T-cell (primary cell): ENCODE data around the gene KDM2B. TPM values are rescaled to one million over a fixed set of nuclear protein-coding genes. Genes with fewer than 3 reads are reported as not detected.

Source experiments
- ATAC-seq, 4 experiments: fragments of 200-7000 bp in 3 of 4; fragments of 150-1000 bp in 1 of 4; cut with Tn5 transposase; replicated peaks in 1 of 4; 1 replicate in 3 of 4; 2 replicates in 1 of 4; pipeline ENCODE4 v1.10.0; 2021; ENCODE audit warnings: moderate library complexity in 3 of 4, mild to moderate bottlenecking in 2 of 4, moderate number of reproducible peaks in 1 of 4
- CTCF ChIA-PET, 2 donors: fragments of 300-600 bp; sonication (Branson Sonifier 250); formaldehyde crosslinking; loops; one replicate each; lab custom pipeline; 2022; ENCODE audit warnings: antibody characterized with exemption in 2 of 2; lab: Charles Lee
- POLR2A ChIA-PET, 2 donors: fragments of 300-600 bp; sonication (Branson Sonifier 250); formaldehyde crosslinking; loops; one replicate each; lab custom pipeline; 2022; ENCODE audit warnings: antibody characterized with exemption in 2 of 2; lab: Charles Lee
- DNase-seq, 35 experiments: peaks; one replicate each; pipeline versions ENCODE4 v3.0.0 to v3.0.0-alpha.2; 2013 to 2023
- H3K27ac ChIP-seq: one replicate; pipeline ENCODE4 v1.5.1; 2013; ENCODE audit warnings: low read length
- H3K27me3 ChIP-seq, 2 experiments: replicated peaks in 1 of 2; 1 replicate in 1 of 2; 2 replicates in 1 of 2; pipeline versions ENCODE4 v1.6.1 to v1.7.0; 2013; ENCODE audit warnings: low read length in 1 of 2, mixed read lengths in 1 of 2; ENCODE audit not compliant: control insufficient read depth in 2 of 2, insufficient read depth in 2 of 2; ENCODE audit errors: extremely low read depth in 1 of 2
- H3K36me3 ChIP-seq, 2 donors: 1 replicate in 1 of 2; 2 replicates in 1 of 2; pipeline versions ENCODE4 v1.6.1 to v1.7.0; 2013; ENCODE audit warnings: low read length in 1 of 2; ENCODE audit not compliant: control insufficient read depth in 2 of 2, insufficient read depth in 1 of 2; ENCODE audit errors: extremely low read depth in 1 of 2
- H3K4me1 ChIP-seq, 2 experiments: 1 replicate in 1 of 2; 2 replicates in 1 of 2; pipeline versions ENCODE4 v1.6.1 to v1.7.0; 2013; ENCODE audit warnings: low read length in 2 of 2, mixed read lengths in 1 of 2; ENCODE audit not compliant: insufficient read depth in 2 of 2, control insufficient read depth in 1 of 2; ENCODE audit errors: extremely low read depth in 1 of 2
- H3K4me3 ChIP-seq, 2 donors: 1 replicate in 1 of 2; 2 replicates in 1 of 2; pipeline versions ENCODE4 v1.5.1 to v1.7.0; 2013; ENCODE audit warnings: mild to moderate bottlenecking in 2 of 2, low read length in 1 of 2, moderate library complexity in 1 of 2; ENCODE audit not compliant: control insufficient read depth in 1 of 2; ENCODE audit errors: extremely low read depth in 1 of 2
- H3K9me3 ChIP-seq: 2 replicates; pipeline ENCODE4 v1.7.0; 2013
- H3K27ac Mint-ChIP-seq, 2 donors: one replicate each; pipeline ENCODE4 v1.8.0; 2020 to 2021; ENCODE audit warnings: mild to moderate bottlenecking in 2 of 2, mixed read lengths in 2 of 2
- H3K27me3 Mint-ChIP-seq, 2 donors: one replicate each; pipeline ENCODE4 v1.8.0; 2021 to 2022; ENCODE audit warnings: mixed read lengths in 2 of 2
- H3K36me3 Mint-ChIP-seq: one replicate; pipeline ENCODE4 v1.8.0; 2021; ENCODE audit warnings: mixed read lengths
- H3K4me1 Mint-ChIP-seq, 3 donors: one replicate each; pipeline ENCODE4 v1.8.0; 2020 to 2022; ENCODE audit warnings: mixed read lengths in 3 of 3, mild to moderate bottlenecking in 1 of 3
- H3K4me3 Mint-ChIP-seq, 3 donors: one replicate each; pipeline ENCODE4 v1.8.0; 2020 to 2022; ENCODE audit warnings: mild to moderate bottlenecking in 3 of 3, mixed read lengths in 3 of 3, moderate library complexity in 3 of 3
- H3K9me3 Mint-ChIP-seq, 3 donors: one replicate each; pipeline ENCODE4 v1.8.0; 2020 to 2022; ENCODE audit warnings: mixed read lengths in 3 of 3
- WGBS: methylation state at CpG from one replicate; pipeline ENCODE4 v1.1.5; 2013; ENCODE audit warnings: missing lambda C conversion rate; ENCODE audit not compliant: insufficient coverage; 5-methylcytosine and 5-hydroxymethylcytosine counted together
- total RNA-seq, 35 experiments: library from RNA in 6 of 35; stranded (reverse) in 6 of 35; fragments of 120-200 nt in 1 of 35; gene quantifications; one replicate each; pipeline versions ENCODE4 v1.2.1 to v1.2.4 and lab custom pipeline; 2013 to 2026

The KDM2B gene
- total RNA-seq, 5 donors from 2014 or later (not counting 1 experiment from before 2014, with no cell fraction given) = 74.1 to 102 (median 95.8) TPM

GRCh38 chr12:121428883-121429282, 151.9 kb downstream of the KDM2B start:
- H3K9me3 ChIP-seq = no peaks in the 10 kb centered on the region
- H3K27ac ChIP-seq = no peak overlapping the region
- H3K36me3 ChIP-seq = peaks cover 20 to 91% of the 10 kb centered on the region in 2 donors
- 100% methylated on average over 4 of the region's 6 CpGs for WGBS
- no peak overlapping the region for H3K4me3 Mint-ChIP-seq
- no peaks in the 10 kb centered on the region for H3K4me1 ChIP-seq
- no peaks in the 10 kb centered on the region for H3K27me3 Mint-ChIP-seq
- ATAC-seq = no peak
- H3K27ac Mint-ChIP-seq = no peak overlapping the region
- no peaks in the 10 kb centered on the region for H3K9me3 Mint-ChIP-seq
- ChIA-PET CTCF (no interaction called here), POLR2A (no interaction called here)
- DNase-seq = no peak
- H3K4me1 Mint-ChIP-seq = peaks cover 0 to 2% (median 0%) of the 10 kb centered on the region in 3 donors
- no peak overlapping the region for H3K4me3 ChIP-seq
- H3K27me3 ChIP-seq = no peaks in the 10 kb centered on the region
- peaks cover 53% of the 10 kb centered on the region for H3K36me3 Mint-ChIP-seq

- Histone ChIP-seq H3K9me3 (no peaks in the 10 kb centered on the region), H3K36me3 (peaks cover 24 to 91% of the 10 kb centered on the region in 2 donors), H3K4me3 (no peak overlapping the region), H3K27ac (no peak overlapping the region), H3K27me3 (no peaks in the 10 kb centered on the region), H3K4me1 (no peaks in the 10 kb centered on the region)
- H3K4me1 Mint-ChIP-seq = peaks cover 0 to 4% (median 0%) of the 10 kb centered on the region in 3 donors
- peaks cover 60% of the 10 kb centered on the region for H3K36me3 Mint-ChIP-seq
- CTCF ChIA-PET = interaction anchor here (0.5 to 0.6 kb wide), 2 partner anchors 302 to 1895 kb away, joined by 3 read pairs; no protein-coding TSS in a partner anchor
- DNase-seq (no peak), ATAC-seq (no peak)
- POLR2A ChIA-PET = no interaction called here
- no CpG with 5 or more reads among the region's 2 CpGs for WGBS
- peak overlapping the region in 1 of 2 donors; percentile 44 for H3K27ac Mint-ChIP-seq
- no peak overlapping the region for H3K4me3 Mint-ChIP-seq
- no peaks in the 10 kb centered on the region for H3K9me3 Mint-ChIP-seq
- H3K27me3 Mint-ChIP-seq = no peaks in the 10 kb centered on the region
These were observed 153.2 kb downstream of the KDM2B start for GRCh38 chr12:121427556-121428050.

DNA sequence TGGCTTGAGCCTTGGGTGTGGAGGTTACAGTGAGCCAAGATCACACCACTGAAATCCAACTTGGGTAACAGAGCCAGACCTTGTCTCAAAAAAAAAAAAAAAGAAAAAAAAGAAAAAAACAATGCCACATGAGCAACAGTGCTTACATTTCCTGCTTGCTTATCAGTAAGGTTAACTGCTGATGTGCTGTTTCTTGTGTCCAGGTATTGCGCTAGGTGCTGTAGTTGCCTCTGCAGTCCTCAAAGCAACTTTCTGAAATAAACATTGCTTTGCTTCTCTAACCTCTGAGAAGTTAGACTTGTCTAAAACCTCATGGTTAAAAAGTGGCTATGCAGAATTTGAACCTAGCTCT, 156.2 kb downstream of the KDM2B start:
- Mint-ChIP-seq H3K4me1 (peaks cover 0 to 5% (median 4%) of the 10 kb centered on the region in 3 donors), H3K9me3 (no peaks in the 10 kb centered on the region), H3K36me3 (peaks cover 59% of the 10 kb centered on the region), H3K27ac (peak overlapping the region; percentile 11 to 19), H3K27me3 (no peaks in the 10 kb centered on the region), H3K4me3 (no peak overlapping the region)
- no peak for DNase-seq
- H3K4me3 ChIP-seq = no peak overlapping the region
- no peaks in the 10 kb centered on the region for H3K9me3 ChIP-seq
- H3K36me3 ChIP-seq = peaks cover 17 to 92% of the 10 kb centered on the region in 2 donors
- H3K27ac ChIP-seq = no peak overlapping the region
- WGBS = no CpG with 5 or more reads among the region's 1 CpG
- H3K27me3 ChIP-seq = no peaks in the 10 kb centered on the region
- H3K4me1 ChIP-seq = no peaks in the 10 kb centered on the region
- POLR2A ChIA-PET = interaction anchor here (0.5 to 0.7 kb wide), 2 partner anchors 82 to 1067 kb away, joined by 7 read pairs; no protein-coding TSS in a partner anchor
- ATAC-seq = no peak
- CTCF ChIA-PET = interaction anchor here (0.7 to 1.0 kb wide), 2 partner anchors 90 to 221 kb away, joined by 3 to 4 read pairs; no protein-coding TSS in a partner anchor

- CTCF ChIA-PET = interaction anchor here in 1 of 2 donors (0.5 kb wide), 1 partner anchor 289 kb away, joined by 4 read pairs; no protein-coding TSS in a partner anchor
- Histone ChIP-seq H3K4me3 (no peak overlapping the region), H3K36me3 (peaks cover 17 to 92% of the 10 kb centered on the region in 2 donors), H3K27me3 (no peaks in the 10 kb centered on the region), H3K27ac (no peak overlapping the region), H3K4me1 (no peaks in the 10 kb centered on the region), H3K9me3 (no peaks in the 10 kb centered on the region)
- 93% methylated on average over 10 of the region's 13 CpGs for WGBS
- Mint-ChIP-seq H3K4me1 (peaks cover 0 to 5% (median 4%) of the 10 kb centered on the region in 3 donors), H3K36me3 (peaks cover 60% of the 10 kb centered on the region), H3K9me3 (no peaks in the 10 kb centered on the region), H3K27ac (peak overlapping the region in 1 of 2 donors; percentile 19), H3K27me3 (no peaks in the 10 kb centered on the region), H3K4me3 (no peak overlapping the region)
- DNase-seq (no peak), ATAC-seq (no peak)
- POLR2A ChIA-PET = interaction anchor here in 1 of 2 donors (0.5 kb wide), 1 partner anchor 83 kb away, joined by 7 read pairs; no protein-coding TSS in a partner anchor
These were observed 156.9 kb downstream of the KDM2B start for GRCh38 chr12:121423682-121424623.

GRCh38 chr12:121423253-121423652, 157.6 kb downstream of the KDM2B start:
- DNase-seq = no peak
- Histone ChIP-seq H3K27me3 (no peaks in the 10 kb centered on the region), H3K9me3 (no peaks in the 10 kb centered on the region), H3K4me1 (no peaks in the 10 kb centered on the region), H3K4me3 (no peak overlapping the region), H3K27ac (no peak overlapping the region), H3K36me3 (peaks cover 15 to 92% of the 10 kb centered on the region in 2 donors)
- no peak overlapping the region for H3K27ac Mint-ChIP-seq
- no peaks in the 10 kb centered on the region for H3K9me3 Mint-ChIP-seq
- no peaks in the 10 kb centered on the region for H3K27me3 Mint-ChIP-seq
- no peak for ATAC-seq
- CTCF ChIA-PET = interaction anchor here (0.5 to 0.6 kb wide), 2 partner anchors 35 to 290 kb away, joined by 3 to 4 read pairs; no protein-coding TSS in a partner anchor
- H3K36me3 Mint-ChIP-seq = peaks cover 53% of the 10 kb centered on the region
- POLR2A ChIA-PET = no interaction called here
- H3K4me1 Mint-ChIP-seq = peaks cover 0 to 5% (median 4%) of the 10 kb centered on the region in 3 donors
- H3K4me3 Mint-ChIP-seq = no peak overlapping the region
- WGBS = 92% methylated on average over 8 of the region's 14 CpGs

DNA sequence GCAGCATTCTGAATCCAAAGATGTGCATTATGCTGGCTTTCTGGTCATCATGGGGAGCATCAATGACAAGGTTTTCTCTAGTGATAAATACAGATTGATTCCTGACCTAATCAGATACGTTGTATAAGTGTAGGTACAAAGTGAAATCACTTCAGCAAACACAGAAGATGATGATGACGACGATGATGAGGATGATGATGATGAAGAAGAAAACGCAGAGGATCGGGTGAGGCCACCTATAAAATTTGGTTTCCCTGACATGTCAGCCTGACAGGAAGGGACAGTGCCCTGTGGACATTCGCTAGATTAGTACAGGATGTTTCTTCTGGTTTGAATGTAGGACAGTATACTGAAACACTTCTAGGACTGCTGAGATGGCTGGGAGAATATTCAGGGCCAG, 160.7 kb downstream of the KDM2B start:
- H3K36me3 Mint-ChIP-seq = peaks cover 58% of the 10 kb centered on the region
- H3K9me3 Mint-ChIP-seq = no peaks in the 10 kb centered on the region
- ChIA-PET CTCF (no interaction called here), POLR2A (interaction anchor here in 1 of 2 donors (0.6 kb wide), 1 partner anchor 28 kb away, joined by 4 read pairs; no protein-coding TSS in a partner anchor)
- H3K27ac Mint-ChIP-seq = peak overlapping the region in 1 of 2 donors; percentile 44
- H3K4me1 Mint-ChIP-seq = peaks cover 11 to 20% (median 13%) of the 10 kb centered on the region in 3 donors
- ATAC-seq (no peak), DNase-seq (no peak)
- no peak overlapping the region for H3K4me3 Mint-ChIP-seq
- Histone ChIP-seq H3K4me1 (no peaks in the 10 kb centered on the region), H3K27ac (no peak overlapping the region), H3K9me3 (no peaks in the 10 kb centered on the region), H3K36me3 (peaks cover 9 to 88% of the 10 kb centered on the region in 2 donors), H3K27me3 (no peaks in the 10 kb centered on the region), H3K4me3 (no peak overlapping the region)
- no peaks in the 10 kb centered on the region for H3K27me3 Mint-ChIP-seq
- 98% methylated on average over 5 of the region's 6 CpGs for WGBS
